ENCODE data around the gene KCNC3.

The KCNC3 gene

GRCh38 chr19:50275577-50276368 is 53.4 kb downstream of the KCNC3 start:
- DNase-seq: no peak

DNA sequence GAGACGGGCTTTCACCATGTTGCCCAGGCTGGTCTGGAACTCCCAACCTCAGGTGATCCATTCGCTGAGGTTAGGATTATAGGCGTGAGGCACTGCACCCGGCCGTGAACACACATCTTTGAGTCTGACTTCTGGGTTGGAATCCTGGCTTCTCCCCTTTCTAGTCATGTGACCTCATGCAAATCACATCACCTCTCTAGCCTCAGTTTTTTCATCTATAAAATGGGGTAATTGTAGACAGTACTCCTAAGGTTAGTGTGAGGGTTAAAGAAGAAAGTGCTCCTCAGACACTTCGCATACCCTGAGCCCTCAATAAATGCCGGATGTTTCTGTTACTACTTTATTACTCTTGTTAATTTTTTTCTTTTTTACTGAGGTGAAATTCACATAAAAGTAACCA is 55.4 kb downstream of the KCNC3 start:
- no peak for DNase-seq

- no peak for DNase-seq
These were observed 56.8 kb downstream of the KCNC3 start for GRCh38 chr19:50272263-50272897.

DNA sequence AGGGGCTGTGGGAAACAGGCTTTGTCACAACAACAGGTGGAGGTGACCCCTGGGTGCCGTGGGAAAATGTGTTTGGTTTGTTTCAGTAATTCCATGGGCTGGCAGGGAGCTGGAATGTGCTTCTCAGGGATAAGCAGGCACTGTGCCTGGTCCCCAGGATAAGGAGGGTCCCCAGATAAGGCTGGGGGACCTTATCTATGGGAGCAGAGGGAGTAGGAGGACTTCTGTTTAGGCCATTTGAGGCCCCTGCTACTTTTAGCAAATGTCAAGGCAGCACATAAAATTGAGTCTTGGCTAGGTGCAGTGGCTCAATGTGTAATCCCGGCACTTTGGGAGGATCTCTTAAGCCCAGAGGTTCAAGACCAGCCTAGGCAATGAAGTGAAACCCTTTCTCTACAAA is 59.5 kb downstream of the KCNC3 start:
- no peak for DNase-seq

- no peak for DNase-seq
These were observed 60.7 kb downstream of the KCNC3 start for GRCh38 chr19:50268501-50268900.

DNA sequence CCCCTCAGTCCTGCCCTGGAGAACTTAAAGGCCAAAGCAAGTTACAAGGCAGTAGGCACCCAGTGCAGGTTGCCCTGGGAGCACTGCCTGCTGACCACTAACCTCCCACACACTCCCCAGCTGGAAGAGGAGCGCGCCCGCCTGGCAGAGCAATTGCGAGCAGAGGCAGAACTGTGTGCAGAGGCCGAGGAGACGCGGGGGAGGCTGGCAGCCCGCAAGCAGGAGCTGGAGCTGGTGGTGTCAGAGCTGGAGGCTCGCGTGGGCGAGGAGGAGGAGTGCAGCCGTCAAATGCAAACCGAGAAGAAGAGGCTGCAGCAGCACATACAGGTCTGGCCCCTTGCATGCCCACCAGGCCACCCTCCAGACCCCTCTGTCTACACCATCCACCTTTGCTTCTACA is 61.1 kb downstream of the KCNC3 start:
- no peak for DNase-seq

DNA sequence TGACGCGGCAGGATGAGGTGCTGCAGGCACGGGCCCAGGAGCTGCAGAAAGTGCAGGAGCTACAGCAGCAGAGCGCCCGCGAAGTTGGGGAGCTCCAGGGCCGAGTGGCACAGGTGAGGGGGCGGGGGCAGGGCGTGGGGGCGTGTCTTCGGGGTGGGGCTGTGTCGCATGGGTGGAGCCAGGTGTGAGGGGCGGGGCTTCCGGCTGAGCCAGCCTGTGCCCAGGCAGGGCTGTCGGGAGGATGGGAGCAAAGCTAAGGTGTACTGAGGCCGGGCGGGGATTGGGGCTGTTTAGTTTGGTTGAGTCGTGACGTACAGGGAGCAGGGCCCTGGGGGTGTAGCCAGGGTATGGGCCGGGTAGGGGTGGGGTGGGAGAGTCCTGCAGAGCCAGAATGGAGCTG is 62.3 kb downstream of the KCNC3 start:
- DNase-seq: no peak

- no peak for DNase-seq
These were observed 63.1 kb downstream of the KCNC3 start for GRCh38 chr19:50266041-50266440.

GRCh38 chr19:50264483-50265186 is 64.5 kb downstream of the KCNC3 start:
- DNase-seq: no peak

- no peak for DNase-seq
These were observed 66.0 kb downstream of the KCNC3 start for GRCh38 chr19:50263176-50263575.

Measured in activated gamma-delta T cell (primary cell).